Lung (tissue), 12 donors: ENCODE measurements around the gene LPCAT1. TPM values are rescaled to one million over a fixed set of nuclear protein-coding genes. Genes with fewer than 3 reads are reported as not detected.
"Not testable (repeated sequence)": the region's sequence is repeated elsewhere in the genome, so short reads cannot be mapped to it uniquely, and the experiment has no call there.

Experiments
- ATAC-seq: fragments of 200-7000 bp; cut with Tn5 transposase; one replicate; pipeline ENCODE4 v1.9.1; 2020; ENCODE audit warnings: moderate number of reproducible peaks; ENCODE audit not compliant: insufficient read depth, low FRiP score
- DNase-seq, 3 donors: peaks; one replicate each; pipeline ENCODE4 v3.0.0-alpha.2; 2013 to 2017
- H3K27ac ChIP-seq, 2 donors: one replicate each; pipeline ENCODE4 v1.5.1; 2013; ENCODE audit warnings: mild to moderate bottlenecking in 2 of 2, moderate library complexity in 2 of 2, control low read depth in 1 of 2, inconsistent platforms in 1 of 2, low read depth in 1 of 2, low read length in 1 of 2
- H3K27me3 ChIP-seq, 3 donors: one replicate each; pipeline ENCODE4 v1.5.1; 2013; ENCODE audit warnings: low read length in 2 of 3; ENCODE audit not compliant: control insufficient read depth in 3 of 3, insufficient read depth in 3 of 3
- H3K36me3 ChIP-seq, 4 donors: one replicate each; pipeline ENCODE4 v1.5.1; 2013; ENCODE audit warnings: low read length in 4 of 4, mild to moderate bottlenecking in 1 of 4, moderate library complexity in 1 of 4; ENCODE audit not compliant: control insufficient read depth in 4 of 4, insufficient read depth in 4 of 4
- H3K4me1 ChIP-seq, 5 donors: one replicate each; pipeline ENCODE4 v1.5.1; 2013; ENCODE audit warnings: low read length in 5 of 5, mild to moderate bottlenecking in 2 of 5, moderate library complexity in 1 of 5; ENCODE audit not compliant: control insufficient read depth in 5 of 5, insufficient read depth in 5 of 5
- H3K4me3 ChIP-seq: one replicate; pipeline ENCODE4 v1.5.1; 2013; ENCODE audit warnings: mild to moderate bottlenecking, control low read depth, moderate library complexity
- H3K9ac ChIP-seq, 2 donors: one replicate each; pipeline ENCODE4 v1.5.1; 2013; ENCODE audit warnings: low read length in 2 of 2, control low read depth in 1 of 2; ENCODE audit not compliant: insufficient read depth in 1 of 2
- H3K9me3 ChIP-seq, 4 donors: one replicate each; pipeline ENCODE4 v1.5.1; 2013; ENCODE audit warnings: low read length in 3 of 4, mild to moderate bottlenecking in 1 of 4, moderate library complexity in 1 of 4; ENCODE audit not compliant: control insufficient read depth in 4 of 4, insufficient read depth in 3 of 4
- WGBS, 2 donors: extraction: QIAGEN DNeasy Blood & Tissue Kit; methylation state at CpG; one replicate each; pipeline ENCODE4 v1.1.7; 2013; 5-methylcytosine and 5-hydroxymethylcytosine counted together
- polyA plus RNA-seq, 2 donors: library from polyadenylated mRNA; stranded (reverse); fragments of 200-250 nt; gene quantifications; one replicate each; pipeline ENCODE4 v1.2.1, GENCODE V29; 2013
- total RNA-seq, 2 donors: library from RNA; depleted of rRNA in 1 of 2; stranded (reverse); fragments of >200 nt in 1 of 2; gene quantifications; one replicate each; pipeline ENCODE4 v1.2.1, GENCODE V29; 2014 to 2021
- TF ChIP-seq, protein P1 (sequence below): IDR thresholded peaks from 2 replicates; pipeline ENCODE4 v1.5.1; 2012; ENCODE audit warnings: mild to moderate bottlenecking; ENCODE audit errors: control extremely low read depth, extremely low read depth
- donor health status: control.
- donor health status: control.
- donor health status: Bipolar disorder and iron deficiency.
- donor health status: healthy.
- donor health status: DM: yes; HTN: yes; CAD: no.

LPCAT1 gene
- total and polyA plus RNA-seq, 4 donors = 198 to 669 (median 443) TPM

DNA sequence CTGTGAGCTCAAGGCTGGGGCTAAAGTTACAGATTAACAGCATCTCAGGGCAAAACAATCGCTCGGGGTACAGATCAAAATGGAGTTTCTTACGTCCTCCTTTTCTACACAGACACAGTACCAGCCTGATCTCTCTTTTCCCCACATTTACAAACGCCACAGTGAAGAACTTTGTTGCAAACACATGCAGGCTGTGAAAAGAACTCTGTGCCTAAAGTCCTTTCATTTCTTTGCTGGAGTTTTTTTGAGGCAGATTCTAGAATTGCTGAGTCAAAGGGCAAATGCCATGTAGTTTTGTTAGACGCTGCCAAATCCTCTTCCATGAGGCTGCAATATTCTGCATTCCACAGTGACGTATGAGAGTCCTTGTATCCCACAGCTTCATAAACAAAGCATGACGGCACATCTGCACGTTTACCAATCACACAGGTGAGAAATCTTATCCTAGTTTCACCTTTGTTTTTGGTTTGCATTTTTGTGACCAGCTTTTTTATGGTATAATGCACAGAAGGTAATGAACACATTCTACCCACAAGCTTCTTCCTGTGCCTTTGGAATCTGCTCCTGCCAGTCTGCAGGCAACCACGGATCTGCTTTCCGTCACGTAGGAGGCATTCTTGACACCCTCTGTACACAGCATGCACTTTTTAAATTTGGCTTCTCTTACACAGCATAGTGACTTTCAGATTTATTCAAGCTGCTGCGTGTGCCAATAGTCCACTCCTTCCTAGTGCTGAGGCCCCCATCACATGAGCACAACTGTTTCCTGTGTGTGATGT lies 44.6 kb upstream of the LPCAT1 start:
- Histone ChIP-seq H3K4me1 (peaks cover 0 to 28% (median 18%) of the 10 kb centered on the region in 5 donors), H3K9me3 (no peaks in the 10 kb centered on the region), H3K4me3 (no peak overlapping the region), H3K27me3 (no peaks in the 10 kb centered on the region), H3K9ac (peak overlapping the region; percentile 16 to 21), H3K27ac (peak overlapping the region; percentile 55 to 83), H3K36me3 (peaks cover 3 to 15% (median 5%) of the 10 kb centered on the region in 4 donors)
- DNase-seq (peak; percentile 76 to 93 (median 91)), ATAC-seq (no peak)
- TF ChIP-seq, protein P1, sequence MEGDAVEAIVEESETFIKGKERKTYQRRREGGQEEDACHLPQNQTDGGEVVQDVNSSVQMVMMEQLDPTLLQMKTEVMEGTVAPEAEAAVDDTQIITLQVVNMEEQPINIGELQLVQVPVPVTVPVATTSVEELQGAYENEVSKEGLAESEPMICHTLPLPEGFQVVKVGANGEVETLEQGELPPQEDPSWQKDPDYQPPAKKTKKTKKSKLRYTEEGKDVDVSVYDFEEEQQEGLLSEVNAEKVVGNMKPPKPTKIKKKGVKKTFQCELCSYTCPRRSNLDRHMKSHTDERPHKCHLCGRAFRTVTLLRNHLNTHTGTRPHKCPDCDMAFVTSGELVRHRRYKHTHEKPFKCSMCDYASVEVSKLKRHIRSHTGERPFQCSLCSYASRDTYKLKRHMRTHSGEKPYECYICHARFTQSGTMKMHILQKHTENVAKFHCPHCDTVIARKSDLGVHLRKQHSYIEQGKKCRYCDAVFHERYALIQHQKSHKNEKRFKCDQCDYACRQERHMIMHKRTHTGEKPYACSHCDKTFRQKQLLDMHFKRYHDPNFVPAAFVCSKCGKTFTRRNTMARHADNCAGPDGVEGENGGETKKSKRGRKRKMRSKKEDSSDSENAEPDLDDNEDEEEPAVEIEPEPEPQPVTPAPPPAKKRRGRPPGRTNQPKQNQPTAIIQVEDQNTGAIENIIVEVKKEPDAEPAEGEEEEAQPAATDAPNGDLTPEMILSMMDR = no peak
- WGBS, 2 donors = 45 to 47% methylated on average over 12 of the region's 12 CpGs

DNA sequence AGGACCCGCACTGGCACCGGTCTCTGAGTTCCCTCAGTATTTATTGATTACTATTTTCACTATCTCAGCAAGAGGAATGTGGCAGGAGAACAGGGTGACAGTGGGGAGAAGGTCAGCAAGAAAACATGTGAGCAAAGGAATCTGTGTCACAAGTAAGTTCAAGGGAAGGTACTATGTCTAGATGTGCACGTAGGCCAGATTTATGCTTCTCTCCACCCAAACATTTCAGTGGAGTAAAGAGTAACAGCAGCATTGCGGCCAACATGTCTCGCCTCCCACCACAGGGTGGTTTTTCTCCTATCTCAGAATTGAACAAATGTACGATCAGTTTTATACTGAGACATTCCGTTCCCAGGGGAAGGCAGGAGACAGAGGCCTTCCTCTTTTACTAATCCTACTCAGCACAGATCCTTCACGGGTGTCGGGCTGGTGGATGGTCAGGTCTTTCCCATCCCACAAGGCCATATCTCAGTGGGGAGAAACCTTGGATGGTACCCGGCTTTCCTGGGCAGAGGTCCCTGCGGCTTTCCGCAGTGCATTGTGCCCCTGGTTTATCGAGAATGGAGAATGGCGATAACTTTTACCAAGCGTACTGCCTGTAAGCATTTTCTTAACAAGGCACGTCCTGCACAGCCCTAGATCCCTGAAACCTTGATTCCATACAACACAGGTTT lies 43.9 kb upstream of the LPCAT1 start:
- H3K4me1 ChIP-seq = peaks cover 0 to 28% (median 18%) of the 10 kb centered on the region in 5 donors
- not testable (repeated sequence) for DNase-seq, H3K9me3 ChIP-seq, H3K27me3 ChIP-seq, ATAC-seq, H3K4me3 ChIP-seq
- peak overlapping the region in 1 of 2 donors; percentile 16 for H3K9ac ChIP-seq
- 91 to 94% methylated on average over 16 of the region's 16 CpGs for WGBS, 2 donors
- peaks cover 3 to 10% (median 5%) of the 10 kb centered on the region in 4 donors for H3K36me3 ChIP-seq
- peak overlapping the region; percentile 55 to 83 for H3K27ac ChIP-seq

DNA sequence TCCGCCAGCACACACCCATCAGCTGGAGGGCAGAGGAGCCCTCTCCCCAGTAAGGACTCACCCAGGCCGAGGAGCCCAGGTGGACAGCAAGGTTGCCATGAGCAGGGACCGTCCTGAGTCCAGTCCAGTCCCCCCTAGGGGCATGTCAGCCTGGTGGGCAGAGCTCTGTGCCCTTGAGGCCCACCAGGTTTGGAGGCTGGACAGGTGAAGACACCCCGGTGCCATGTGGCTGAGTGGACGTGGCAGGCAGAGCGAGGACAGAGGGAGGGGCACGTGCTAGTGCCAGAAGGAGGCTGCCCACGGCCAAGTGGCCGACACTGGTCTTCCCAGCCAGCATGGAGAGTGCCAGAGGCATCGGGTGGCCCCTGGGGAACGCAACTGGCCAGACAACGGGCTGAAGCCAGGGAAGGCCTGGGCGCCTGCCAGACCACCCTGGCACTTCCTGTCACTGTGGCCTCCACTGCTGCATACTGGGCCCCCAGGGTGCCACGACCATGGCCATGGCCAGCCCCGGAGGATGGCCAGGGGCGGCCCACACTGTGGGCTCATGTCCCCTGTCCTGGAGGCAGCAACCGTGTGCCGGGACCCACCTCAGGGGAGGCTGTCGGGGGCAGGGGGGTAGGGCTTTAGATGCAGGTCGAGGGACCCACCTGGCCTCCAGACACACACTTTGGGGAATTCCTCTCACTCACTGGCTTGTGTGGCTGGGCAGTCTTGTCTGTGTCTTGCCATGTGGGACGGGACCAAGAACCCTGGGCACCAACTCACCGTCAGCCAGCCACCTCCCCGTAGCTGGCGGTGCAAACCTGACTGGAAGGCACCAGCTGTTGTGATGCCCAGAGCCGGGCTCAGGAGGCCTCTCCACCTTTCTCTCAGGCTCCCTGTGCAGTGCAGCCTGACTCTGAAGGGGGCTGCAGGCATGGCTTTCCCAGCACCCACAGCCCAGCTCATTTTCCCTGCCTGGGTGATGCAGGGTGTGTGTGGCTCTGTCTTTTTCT lies 42.3 kb upstream of the LPCAT1 start:
- no peak overlapping the region for H3K4me3 ChIP-seq
- peaks cover 0 to 6% (median 2%) of the 10 kb centered on the region in 4 donors for H3K36me3 ChIP-seq
- H3K27ac ChIP-seq = peak overlapping the region in 1 of 2 donors; percentile 44
- no peak for DNase-seq
- H3K4me1 ChIP-seq = peaks cover 0 to 28% (median 18%) of the 10 kb centered on the region in 5 donors
- no peak overlapping the region for H3K9ac ChIP-seq
- H3K9me3 ChIP-seq = no peaks in the 10 kb centered on the region
- H3K27me3 ChIP-seq = no peaks in the 10 kb centered on the region
- TF ChIP-seq, protein P1 = no peak
- 78 to 84% methylated on average over 25 of the region's 25 CpGs for WGBS, 2 donors
- ATAC-seq = no peak
